GM12865 (cell line): ENCODE measurements around the gene PRDM11.
A peak's percentile ranks its signal among the peaks of the same experiment; 100 is the strongest.

Experiments used
- DNase-seq: peaks from one replicate; pipeline ENCODE4 v3.0.0; 2010; ENCODE audit warnings: low read depth
- H3K4me3 ChIP-seq: 2 replicates; pipeline ENCODE4 v1.5.1; 2011; ENCODE audit warnings: mild to moderate bottlenecking, low read depth, low read length, control low read depth
- TF ChIP-seq, protein P1 (sequence below): IDR thresholded peaks from 2 replicates; pipeline ENCODE4 v1.5.1; 2011; ENCODE audit warnings: low read length, control low read depth, low read depth, inconsistent platforms; ENCODE audit not compliant: insufficient read depth; ENCODE audit errors: missing control alignments

The PRDM11 gene

DNA sequence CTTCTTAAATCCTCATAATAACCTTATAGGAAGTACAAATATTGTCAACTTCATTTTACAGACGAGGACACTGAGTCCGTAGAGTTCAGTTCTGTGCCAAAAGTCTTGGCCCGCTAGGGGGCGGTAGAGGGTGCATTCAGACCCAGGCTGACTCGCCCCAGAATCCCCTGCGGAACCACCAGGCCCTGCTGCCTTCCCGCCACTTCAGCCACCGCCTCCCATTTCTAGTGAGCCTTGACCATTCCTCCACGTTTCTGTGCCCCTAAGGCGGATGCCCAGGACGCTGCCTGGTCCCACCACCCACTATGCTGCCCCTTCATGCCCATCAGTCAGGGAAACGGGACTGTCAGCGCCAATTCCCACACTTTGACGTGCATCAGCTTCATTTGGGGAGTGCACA, 120.6 kb downstream of the PRDM11 start:
- TF ChIP-seq, protein P1, sequence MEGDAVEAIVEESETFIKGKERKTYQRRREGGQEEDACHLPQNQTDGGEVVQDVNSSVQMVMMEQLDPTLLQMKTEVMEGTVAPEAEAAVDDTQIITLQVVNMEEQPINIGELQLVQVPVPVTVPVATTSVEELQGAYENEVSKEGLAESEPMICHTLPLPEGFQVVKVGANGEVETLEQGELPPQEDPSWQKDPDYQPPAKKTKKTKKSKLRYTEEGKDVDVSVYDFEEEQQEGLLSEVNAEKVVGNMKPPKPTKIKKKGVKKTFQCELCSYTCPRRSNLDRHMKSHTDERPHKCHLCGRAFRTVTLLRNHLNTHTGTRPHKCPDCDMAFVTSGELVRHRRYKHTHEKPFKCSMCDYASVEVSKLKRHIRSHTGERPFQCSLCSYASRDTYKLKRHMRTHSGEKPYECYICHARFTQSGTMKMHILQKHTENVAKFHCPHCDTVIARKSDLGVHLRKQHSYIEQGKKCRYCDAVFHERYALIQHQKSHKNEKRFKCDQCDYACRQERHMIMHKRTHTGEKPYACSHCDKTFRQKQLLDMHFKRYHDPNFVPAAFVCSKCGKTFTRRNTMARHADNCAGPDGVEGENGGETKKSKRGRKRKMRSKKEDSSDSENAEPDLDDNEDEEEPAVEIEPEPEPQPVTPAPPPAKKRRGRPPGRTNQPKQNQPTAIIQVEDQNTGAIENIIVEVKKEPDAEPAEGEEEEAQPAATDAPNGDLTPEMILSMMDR, result peak; percentile 51
- H3K4me3 ChIP-seq, result no peak overlapping the region
- DNase-seq, result peak; percentile 20

DNA sequence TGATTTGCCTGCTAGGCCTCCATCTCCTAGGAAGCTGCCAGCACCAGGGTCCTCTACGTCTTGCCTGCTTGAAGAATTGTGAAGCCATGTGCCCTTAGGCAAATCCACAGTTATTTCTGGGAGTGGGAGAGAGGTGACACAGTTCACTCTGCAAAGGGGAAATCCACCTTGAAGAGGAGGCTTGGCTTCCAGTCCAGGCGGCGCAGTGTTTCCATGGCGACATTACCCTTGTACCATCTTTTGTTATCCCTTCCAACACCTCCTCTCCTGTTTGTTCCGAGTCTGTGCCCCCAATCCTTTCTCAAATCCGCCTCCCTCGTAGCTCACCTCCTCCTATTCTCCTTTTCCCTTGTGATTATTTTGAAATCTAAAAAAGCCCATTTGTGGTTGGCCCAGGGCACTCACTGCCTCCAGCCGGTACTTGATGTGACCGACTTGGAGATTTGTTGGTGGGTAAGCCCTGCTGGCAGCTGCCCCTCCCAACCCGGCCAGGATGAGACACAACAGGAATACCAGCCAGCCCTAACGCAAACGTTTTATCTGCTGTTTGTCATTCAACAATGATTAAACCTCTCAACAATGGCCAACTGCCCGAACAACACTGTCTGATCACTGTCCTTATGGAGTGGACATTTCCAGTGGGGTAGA, 121.3 kb downstream of the PRDM11 start:
- no peak overlapping the region for H3K4me3 ChIP-seq
- no peak for DNase-seq
- TF ChIP-seq, protein P1, result no peak

DNA sequence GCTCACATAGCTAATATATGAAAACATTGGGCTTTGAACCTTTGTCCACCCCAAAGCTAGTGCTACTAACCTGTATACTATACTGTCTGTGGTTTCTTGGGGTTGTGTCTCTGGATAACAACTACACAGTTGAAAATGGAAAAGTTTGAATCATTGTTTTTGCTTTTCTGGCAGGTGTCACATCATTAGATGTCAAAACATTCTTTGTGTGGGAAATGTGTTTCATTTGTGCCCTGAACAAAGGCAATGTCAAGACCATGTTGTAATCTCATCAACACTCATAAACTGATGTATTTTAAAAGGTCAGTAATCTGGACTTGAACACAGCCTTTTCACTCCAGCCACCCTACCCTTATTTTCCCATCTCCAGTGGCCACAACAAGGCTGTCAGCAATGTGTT, 123.2 kb downstream of the PRDM11 start:
- H3K4me3 ChIP-seq, result no peak overlapping the region
- TF ChIP-seq, protein P1, result no peak
- DNase-seq, result no peak

DNA sequence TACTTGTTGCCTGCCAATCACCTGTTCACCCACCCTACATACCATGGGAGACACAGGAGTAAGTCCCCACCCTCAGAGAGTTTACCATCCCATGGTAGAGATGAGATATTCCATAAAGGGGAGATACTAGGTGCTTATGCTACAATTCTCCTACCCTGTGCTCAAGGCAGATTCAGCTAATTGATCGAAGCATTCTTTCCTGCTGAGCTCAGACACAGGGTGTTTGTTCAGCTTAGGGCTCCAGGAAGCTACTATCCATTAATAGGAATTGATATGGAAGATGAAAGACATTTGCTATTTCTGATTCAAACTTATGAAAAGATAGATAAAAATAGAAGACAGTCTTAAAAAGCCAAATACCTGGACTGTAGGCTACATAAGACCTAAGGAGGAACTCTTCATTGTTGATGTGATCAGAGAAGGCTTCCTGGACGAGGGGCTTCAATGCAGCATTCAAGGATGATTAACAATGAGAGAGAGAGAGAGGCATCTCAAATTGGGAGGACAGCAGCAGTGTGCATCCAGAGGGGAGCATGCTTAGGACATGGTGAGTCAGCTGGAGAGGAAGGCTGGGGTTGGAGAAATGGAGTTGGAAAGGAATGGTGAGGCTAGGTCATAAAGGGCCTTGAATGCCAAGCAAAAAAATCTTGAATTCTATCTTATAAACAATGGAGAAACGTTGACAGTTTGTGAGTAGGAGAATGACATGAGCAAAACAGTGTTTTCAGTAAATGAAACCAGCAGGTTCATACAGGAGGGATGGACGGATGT, 124.7 kb downstream of the PRDM11 start:
- DNase-seq, result no peak
- no peak overlapping the region for H3K4me3 ChIP-seq
- TF ChIP-seq, protein P1, result no peak

DNA sequence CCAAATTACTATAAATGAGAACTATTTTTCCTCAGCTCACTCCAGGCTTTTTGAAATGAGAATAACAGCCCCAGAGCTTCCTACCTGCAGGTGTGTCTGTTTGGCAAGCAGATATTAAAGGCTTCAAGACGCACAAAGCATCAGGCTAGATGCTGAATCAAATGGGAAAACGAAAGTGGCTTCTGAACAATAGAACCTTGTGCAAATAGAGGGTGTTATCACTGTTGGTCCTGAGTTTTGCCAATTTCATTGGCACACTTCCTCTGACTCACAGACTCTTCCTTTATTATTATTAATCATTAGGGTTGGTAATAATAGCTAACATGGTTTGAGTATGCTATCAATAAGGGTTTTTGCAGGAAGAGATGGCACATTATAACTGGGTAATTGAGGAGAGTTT, 126.3 kb downstream of the PRDM11 start:
- DNase-seq, result no peak
- TF ChIP-seq, protein P1, result no peak
- H3K4me3 ChIP-seq, result no peak overlapping the region

DNA sequence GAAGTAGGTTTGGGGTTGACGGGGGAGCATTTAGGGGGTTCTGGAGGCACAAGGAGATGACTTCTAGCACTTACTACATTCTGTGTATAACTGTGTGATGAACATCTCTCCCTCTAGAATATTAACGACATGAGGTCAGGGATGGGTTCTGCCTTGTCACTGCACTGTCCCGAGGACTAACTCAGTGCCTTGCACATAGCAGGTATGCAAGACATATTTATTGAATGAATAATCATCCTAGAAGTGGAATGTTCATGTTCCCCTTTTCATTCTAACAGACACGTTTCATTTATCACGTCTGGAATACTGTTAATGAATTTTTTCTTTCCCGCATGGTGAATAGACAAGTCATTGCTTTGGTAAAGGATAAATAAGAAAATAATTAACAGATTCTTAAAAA, 127.1 kb downstream of the PRDM11 start:
- DNase-seq, result no peak
- TF ChIP-seq, protein P1, result no peak
- H3K4me3 ChIP-seq, result no peak overlapping the region
